Astrocyte (in vitro differentiated cells and primary cell): ENCODE measurements around the gene PTPRM.

Experiments used
- EZH2 ChIP-seq: IDR thresholded peaks from 2 replicates; pipeline ENCODE4 v1.6.1; 2012; ENCODE audit warnings: mild to moderate bottlenecking, low read length, inconsistent platforms; ENCODE audit not compliant: insufficient read depth
- TF ChIP-seq, protein P1 (sequence below): IDR thresholded peaks from 2 replicates; pipeline ENCODE4 v1.5.1; 2011; ENCODE audit warnings: low read depth, mild to moderate bottlenecking, inconsistent platforms, low read length, moderate library complexity; ENCODE audit not compliant: insufficient read depth

- TF ChIP-seq, protein P1, sequence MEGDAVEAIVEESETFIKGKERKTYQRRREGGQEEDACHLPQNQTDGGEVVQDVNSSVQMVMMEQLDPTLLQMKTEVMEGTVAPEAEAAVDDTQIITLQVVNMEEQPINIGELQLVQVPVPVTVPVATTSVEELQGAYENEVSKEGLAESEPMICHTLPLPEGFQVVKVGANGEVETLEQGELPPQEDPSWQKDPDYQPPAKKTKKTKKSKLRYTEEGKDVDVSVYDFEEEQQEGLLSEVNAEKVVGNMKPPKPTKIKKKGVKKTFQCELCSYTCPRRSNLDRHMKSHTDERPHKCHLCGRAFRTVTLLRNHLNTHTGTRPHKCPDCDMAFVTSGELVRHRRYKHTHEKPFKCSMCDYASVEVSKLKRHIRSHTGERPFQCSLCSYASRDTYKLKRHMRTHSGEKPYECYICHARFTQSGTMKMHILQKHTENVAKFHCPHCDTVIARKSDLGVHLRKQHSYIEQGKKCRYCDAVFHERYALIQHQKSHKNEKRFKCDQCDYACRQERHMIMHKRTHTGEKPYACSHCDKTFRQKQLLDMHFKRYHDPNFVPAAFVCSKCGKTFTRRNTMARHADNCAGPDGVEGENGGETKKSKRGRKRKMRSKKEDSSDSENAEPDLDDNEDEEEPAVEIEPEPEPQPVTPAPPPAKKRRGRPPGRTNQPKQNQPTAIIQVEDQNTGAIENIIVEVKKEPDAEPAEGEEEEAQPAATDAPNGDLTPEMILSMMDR: no peak
- TF ChIP-seq EZH2: no peak
Observed at GRCh38 chr18:8248576-8248975, 681.5 kb downstream of the PTPRM start.
